Caco-2 (cell line): ENCODE results near the gene INPP5D. TPM values are rescaled to one million over a fixed set of nuclear protein-coding genes. Genes with fewer than 3 reads are reported as not detected.

ENCODE experiments used
- BruUV-seq: library from RNA; stranded (reverse); fragments of 400-500 nt; replicated peaks from 2 replicates; lab custom pipeline; 2021; lab: Mats Ljungman, UMichigan
- CTCF ChIA-PET: fragments of 300-600 bp; sonication (Branson Sonifier 250); formaldehyde crosslinking; loops from one replicate; lab custom pipeline; 2022; ENCODE audit warnings: antibody characterized with exemption; lab: Charles Lee
- POLR2A ChIA-PET: fragments of 300-600 bp; sonication (Branson Sonifier 250); formaldehyde crosslinking; loops from one replicate; lab custom pipeline; 2022; ENCODE audit warnings: antibody characterized with exemption; lab: Charles Lee
- DNase-seq, 2 experiments: peaks; one replicate each; pipeline versions ENCODE4 v3.0.0 to v3.0.0-alpha.2; 2020 to 2022
- H3K27me3 ChIP-seq: replicated peaks from 2 replicates; pipeline ENCODE4 v1.6.0; 2011; ENCODE audit warnings: low read length; ENCODE audit not compliant: control insufficient read depth, insufficient read depth
- H3K36me3 ChIP-seq: 2 replicates; pipeline ENCODE4 v1.5.1; 2011; ENCODE audit warnings: low read length; ENCODE audit not compliant: control insufficient read depth, insufficient read depth
- H3K4me1 ChIP-seq: fragments of 250-450 bp; sonication (Bioruptor Pico); 2 replicates; pipeline ENCODE4 v1.5.1; 2020; ENCODE audit warnings: mild to moderate bottlenecking
- H3K4me3 ChIP-seq: 2 replicates; pipeline ENCODE4 v1.5.1; 2011; ENCODE audit warnings: low read depth, mild to moderate bottlenecking, control low read depth, low read length
- H3K9me3 ChIP-seq: fragments of 250-450 bp; sonication (Bioruptor Pico); 2 replicates; pipeline ENCODE4 v1.5.1; 2020; ENCODE audit warnings: mild to moderate bottlenecking, moderate library complexity
- H3K27ac Mint-ChIP-seq: one replicate; pipeline ENCODE4 v1.8.0; 2022; ENCODE audit warnings: mixed read lengths; ENCODE audit not compliant: unreplicated experiment
- H3K27me3 Mint-ChIP-seq: one replicate; pipeline ENCODE4 v1.8.0; 2022; ENCODE audit warnings: mixed read lengths; ENCODE audit not compliant: insufficient read depth, unreplicated experiment
- H3K36me3 Mint-ChIP-seq: one replicate; pipeline ENCODE4 v1.8.0; 2022; ENCODE audit warnings: mild to moderate bottlenecking, mixed read lengths; ENCODE audit not compliant: insufficient read depth, unreplicated experiment
- H3K4me1 Mint-ChIP-seq: one replicate; pipeline ENCODE4 v1.8.0; 2022; ENCODE audit warnings: low read depth, mixed read lengths; ENCODE audit not compliant: unreplicated experiment
- H3K4me3 Mint-ChIP-seq: one replicate; pipeline ENCODE4 v1.8.0; 2022; ENCODE audit warnings: mild to moderate bottlenecking, moderate library complexity, mixed read lengths; ENCODE audit not compliant: unreplicated experiment
- H3K9me3 Mint-ChIP-seq: one replicate; pipeline ENCODE4 v1.8.0; 2022; ENCODE audit warnings: mixed read lengths; ENCODE audit not compliant: unreplicated experiment
- CTCF ChIP-seq, 2 experiments: fragments of 200-600 bp in 1 of 2; IDR thresholded peaks; 1 replicate in 1 of 2; 2 replicates in 1 of 2; pipeline versions ENCODE4 v1.5.1 to v1.8.0; 2011 to 2022; ENCODE audit warnings: antibody characterized with exemption in 1 of 2, control low read depth in 1 of 2, inconsistent platforms in 1 of 2, low read depth in 1 of 2, low read length in 1 of 2, mild to moderate bottlenecking in 1 of 2, moderate library complexity in 1 of 2; ENCODE audit not compliant: insufficient read depth in 1 of 2, severe bottlenecking in 1 of 2, unreplicated experiment in 1 of 2
- intact Hi-C: fragments of 100-400 bp; cut with micrococcal nuclease; formaldehyde crosslinking; loops from one replicate; pipeline ENCODE4 v1.10.0; 2022; ENCODE audit not compliant: unreplicated experiment
- total RNA-seq: library from RNA; stranded (reverse); gene quantifications from 2 replicates; pipeline ENCODE4 v1.2.3, GENCODE V29; 2022

The INPP5D gene
- total RNA-seq, 1 experiment from 2014 or later, result not detected

- intact Hi-C loops, result no loop called here
- Mint-ChIP-seq H3K27ac (no peak overlapping the region), H3K36me3 (no peaks in the 10 kb centered on the region), H3K4me3 (no peak overlapping the region), H3K4me1 (no peaks in the 10 kb centered on the region), H3K9me3 (no peaks in the 10 kb centered on the region), H3K27me3 (peaks cover 4% of the 10 kb centered on the region)
- POLR2A ChIA-PET, result no interaction called here
- CTCF ChIA-PET, result no interaction called here
- no peaks in the 10 kb centered on the region for H3K36me3 ChIP-seq
- H3K4me1 ChIP-seq, result no peaks in the 10 kb centered on the region
- DNase-seq, result no peak
- no TSS peak for BruUV-seq
- no peaks in the 10 kb centered on the region for H3K9me3 ChIP-seq
- no peaks in the 10 kb centered on the region for H3K27me3 ChIP-seq
- H3K4me3 ChIP-seq, result no peak overlapping the region
- no peak for TF ChIP-seq CTCF (IDR thresholded peaks at IDR 0.05; ENCODE audit: insufficient read depth in 1 of 2, low read depth in 1 of 2, low read length in 1 of 2, severe bottlenecking in 1 of 2, unreplicated experiment in 1 of 2)
Observed at GRCh38 chr2:233058717-233059546, 1.2 kb upstream of the INPP5D start.

DNA sequence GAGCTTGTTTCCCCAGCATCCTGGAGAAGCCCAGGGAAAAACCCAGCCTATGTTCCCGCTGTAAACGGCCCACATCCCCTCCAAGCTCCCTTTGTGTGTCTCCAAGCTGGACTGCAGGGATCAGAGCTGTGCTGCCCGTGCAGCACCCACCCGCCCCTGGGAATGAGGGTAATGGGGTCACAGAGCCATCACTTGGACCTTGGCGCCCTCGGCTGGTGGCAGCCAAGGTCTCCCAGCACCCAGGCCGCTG, 670 bp upstream of the INPP5D start:
- H3K4me1 Mint-ChIP-seq, result no peaks in the 10 kb centered on the region
- intact Hi-C loops, result no loop called here
- no peak for DNase-seq
- no peak for TF ChIP-seq CTCF (IDR thresholded peaks at IDR 0.05; ENCODE audit: insufficient read depth in 1 of 2, low read depth in 1 of 2, low read length in 1 of 2, severe bottlenecking in 1 of 2, unreplicated experiment in 1 of 2)
- no peak overlapping the region for H3K4me3 Mint-ChIP-seq
- no TSS peak for BruUV-seq
- H3K36me3 Mint-ChIP-seq, result no peaks in the 10 kb centered on the region
- Histone ChIP-seq H3K4me3 (no peak overlapping the region), H3K27me3 (no peaks in the 10 kb centered on the region), H3K36me3 (no peaks in the 10 kb centered on the region), H3K4me1 (no peaks in the 10 kb centered on the region), H3K9me3 (no peaks in the 10 kb centered on the region)
- H3K27ac Mint-ChIP-seq, result no peak overlapping the region
- ChIA-PET POLR2A (no interaction called here), CTCF (interaction anchor here (0.6 kb wide), 1 partner anchor 117 kb away, joined by 4 read pairs; no protein-coding TSS in a partner anchor)
- H3K27me3 Mint-ChIP-seq, result peaks cover 4% of the 10 kb centered on the region
- no peaks in the 10 kb centered on the region for H3K9me3 Mint-ChIP-seq

GRCh38 chr2:233060501-233060979, 398 bp downstream of the INPP5D start:
- H3K36me3 ChIP-seq, result no peaks in the 10 kb centered on the region
- H3K4me3 Mint-ChIP-seq, result no peak overlapping the region
- no TSS peak for BruUV-seq
- no peak for TF ChIP-seq CTCF (IDR thresholded peaks at IDR 0.05; ENCODE audit: insufficient read depth in 1 of 2, low read depth in 1 of 2, low read length in 1 of 2, severe bottlenecking in 1 of 2, unreplicated experiment in 1 of 2)
- no peak overlapping the region for H3K4me3 ChIP-seq
- POLR2A ChIA-PET, result no interaction called here
- H3K4me1 ChIP-seq, result no peaks in the 10 kb centered on the region
- no peaks in the 10 kb centered on the region for H3K9me3 Mint-ChIP-seq
- H3K27me3 Mint-ChIP-seq, result peaks cover 4% of the 10 kb centered on the region
- CTCF ChIA-PET, result interaction anchor here (0.6 to 0.7 kb wide), 3 partner anchors 7 to 228 kb away, joined by 3 read pairs; no protein-coding TSS in a partner anchor
- no peaks in the 10 kb centered on the region for H3K36me3 Mint-ChIP-seq
- no peaks in the 10 kb centered on the region for H3K27me3 ChIP-seq
- H3K9me3 ChIP-seq, result no peaks in the 10 kb centered on the region
- intact Hi-C loops, result no loop called here
- no peak for DNase-seq
- no peaks in the 10 kb centered on the region for H3K4me1 Mint-ChIP-seq
- no peak overlapping the region for H3K27ac Mint-ChIP-seq
